Right cardiac atrium (tissue), 5 donors: ENCODE measurements around the gene CHD1L. TPM values are rescaled to one million over a fixed set of nuclear protein-coding genes. Genes with fewer than 3 reads are reported as not detected.

Experiments used
- ATAC-seq, 2 donors: fragments of 200-7000 bp; cut with Tn5 transposase; one replicate each; pipeline versions ENCODE4 v1.8.0 to v1.9.1; 2020; ENCODE audit warnings: moderate library complexity in 2 of 2, mild to moderate bottlenecking in 1 of 2
- DNase-seq, 3 donors: peaks; one replicate each; pipeline ENCODE4 v3.0.0-alpha.2; 2020
- H3K27ac ChIP-seq: one replicate; pipeline ENCODE4 v1.5.1; 2013; ENCODE audit warnings: mild to moderate bottlenecking, low read length, control low read depth, moderate library complexity
- H3K27me3 ChIP-seq: one replicate; pipeline ENCODE4 v1.6.1; 2013; ENCODE audit not compliant: control insufficient read depth, insufficient read depth
- H3K4me1 ChIP-seq: one replicate; pipeline ENCODE4 v1.6.1; 2013; ENCODE audit warnings: low read length; ENCODE audit not compliant: control insufficient read depth, insufficient read depth
- H3K4me3 ChIP-seq: one replicate; pipeline ENCODE4 v1.5.1; 2013; ENCODE audit warnings: low read length, control low read depth
- H3K9me3 ChIP-seq: one replicate; pipeline ENCODE4 v1.6.1; 2013; ENCODE audit warnings: low read length; ENCODE audit not compliant: control insufficient read depth
- WGBS: extraction: QIAGEN DNeasy Blood & Tissue Kit; methylation state at CpG from one replicate; pipeline ENCODE4 v1.1.7; 2013; 5-methylcytosine and 5-hydroxymethylcytosine counted together
- intact Hi-C, 4 donors: fragments of 100-400 bp; cut with DNase I; formaldehyde crosslinking; loops; one replicate each; pipeline versions ENCODE4 v1.11.0 to v1.14.0; 2022 to 2023
- polyA plus RNA-seq: library from polyadenylated mRNA; stranded (reverse); fragments of 200-250 nt; gene quantifications from one replicate; pipeline ENCODE4 v1.2.3, GENCODE V29; 2013
- total RNA-seq, 4 donors: library from RNA; stranded (reverse); fragmentation: NEBNext Ultra II Directional; extraction: Animal tissue kit (Norgen Biotek cat#: 25700); gene quantifications; one replicate each; pipeline ENCODE4 v1.2.1, GENCODE V29; 2021
- donor health status: healthy with polysubstance abuse.
- donor health status: DM: no; HTN: yes; CAD: no.
- donor health status: DM: no; HTN: no; CAD: no.
- donor health status: DM: no; HTN: yes; CAD: no; lungs with severe emphysema.
- donor health status: DM: yes; HTN: yes; CAD: no.

Gene CHD1L
- total and polyA plus RNA-seq, 5 donors, result 6.2 to 11.0 (median 10.6) TPM

DNA sequence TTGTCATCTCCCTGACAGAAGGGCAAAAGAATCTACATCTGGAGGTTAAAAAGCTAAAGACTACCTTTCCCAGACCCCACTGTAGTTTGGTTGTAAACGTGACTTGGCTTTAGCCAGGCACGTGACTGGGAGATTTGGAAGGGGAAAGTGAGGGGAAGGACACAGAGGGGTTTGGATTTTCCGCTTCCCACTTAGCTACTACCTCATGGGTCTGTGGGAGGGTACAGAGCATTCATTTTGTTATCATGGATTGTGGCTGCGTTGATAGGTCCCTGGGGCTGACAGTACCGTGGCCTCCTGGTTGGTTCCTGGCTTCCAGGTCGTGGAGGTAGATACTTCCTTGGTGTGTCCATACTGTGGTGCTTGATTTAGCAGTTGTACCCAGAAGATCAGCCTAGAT lies 2.6 kb downstream of the CHD1L start:
- WGBS, result 93% methylated on average over 6 of the region's 6 CpGs
- Histone ChIP-seq H3K9me3 (no peaks in the 10 kb centered on the region), H3K4me3 (no peak overlapping the region), H3K27ac (no peak overlapping the region), H3K27me3 (no peaks in the 10 kb centered on the region), H3K4me1 (peaks cover 2% of the 10 kb centered on the region)
- intact Hi-C loops, result no loop called here
- ATAC-seq (no peak), DNase-seq (no peak)

DNA sequence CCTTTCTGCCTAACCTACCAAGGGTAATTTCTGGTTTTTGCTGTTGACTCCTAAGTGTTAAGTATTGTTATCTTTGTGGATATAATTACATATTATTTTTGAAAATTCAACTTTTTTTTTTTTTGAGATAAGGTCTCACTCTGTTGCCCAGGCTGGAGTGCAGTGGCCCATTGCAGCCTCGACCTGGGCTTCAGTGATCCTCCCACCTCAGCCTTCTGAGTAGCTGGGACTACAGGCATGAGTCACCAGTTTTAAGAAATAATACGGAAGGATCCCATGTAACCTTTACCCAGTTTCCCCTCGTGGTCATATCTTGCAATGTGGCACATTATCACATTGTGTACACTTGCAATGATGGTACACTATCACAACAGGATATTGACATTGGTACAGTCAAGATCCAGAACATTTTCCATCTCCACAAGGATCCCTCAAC lies 3.1 kb downstream of the CHD1L start:
- Histone ChIP-seq H3K27ac (no peak overlapping the region), H3K4me3 (no peak overlapping the region), H3K9me3 (no peaks in the 10 kb centered on the region), H3K27me3 (no peaks in the 10 kb centered on the region), H3K4me1 (peaks cover 2% of the 10 kb centered on the region)
- intact Hi-C loops, result no loop called here
- DNase-seq, result no peak
- 78% methylated on average over 3 of the region's 3 CpGs for WGBS
- ATAC-seq, result no peak

DNA sequence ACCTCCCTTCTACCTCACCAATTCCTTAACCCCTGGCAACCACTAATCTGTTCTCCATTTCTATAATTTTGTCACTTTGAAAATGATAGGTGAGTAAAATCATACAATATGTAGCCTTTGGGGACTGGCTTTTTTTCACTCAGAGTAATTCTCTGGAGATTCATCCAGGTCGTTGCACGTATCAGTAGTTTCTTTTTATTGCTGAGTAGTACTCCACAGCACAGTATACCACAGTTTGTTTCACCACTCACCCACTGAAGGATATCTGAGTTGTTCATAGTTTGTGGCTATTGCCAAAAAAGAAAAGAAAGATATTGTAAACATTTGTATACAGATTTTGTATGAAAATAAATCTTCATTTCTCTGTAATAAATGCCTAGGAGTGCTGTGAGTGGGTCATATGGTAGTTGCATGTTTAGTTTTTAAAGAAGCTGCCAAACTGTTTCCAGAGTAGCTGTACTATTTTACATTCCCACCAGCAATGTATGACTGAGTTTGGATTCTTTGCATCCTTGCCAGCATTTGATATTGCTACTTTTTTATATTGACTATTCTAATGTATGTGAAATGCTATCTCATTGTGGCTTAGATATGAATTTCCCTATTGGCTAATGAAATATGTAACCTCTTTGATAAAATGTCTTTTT lies 3.7 kb downstream of the CHD1L start:
- ATAC-seq (no peak), DNase-seq (no peak)
- Histone ChIP-seq H3K4me3 (no peak overlapping the region), H3K27ac (no peak overlapping the region), H3K27me3 (no peaks in the 10 kb centered on the region), H3K9me3 (no peaks in the 10 kb centered on the region), H3K4me1 (peaks cover 2% of the 10 kb centered on the region)
- intact Hi-C loops, result no loop called here
- WGBS, result 94% methylated on average over 2 of the region's 2 CpGs

- Histone ChIP-seq H3K4me1 (peaks cover 2% of the 10 kb centered on the region), H3K9me3 (no peaks in the 10 kb centered on the region), H3K27ac (no peak overlapping the region), H3K27me3 (no peaks in the 10 kb centered on the region), H3K4me3 (no peak overlapping the region)
- intact Hi-C loops, result no loop called here
- ATAC-seq (no peak), DNase-seq (no peak)
- 72% methylated on average over 2 of the region's 2 CpGs for WGBS
Measured at GRCh38 chr1:147246910-147247655, 4.6 kb downstream of the CHD1L start.

DNA sequence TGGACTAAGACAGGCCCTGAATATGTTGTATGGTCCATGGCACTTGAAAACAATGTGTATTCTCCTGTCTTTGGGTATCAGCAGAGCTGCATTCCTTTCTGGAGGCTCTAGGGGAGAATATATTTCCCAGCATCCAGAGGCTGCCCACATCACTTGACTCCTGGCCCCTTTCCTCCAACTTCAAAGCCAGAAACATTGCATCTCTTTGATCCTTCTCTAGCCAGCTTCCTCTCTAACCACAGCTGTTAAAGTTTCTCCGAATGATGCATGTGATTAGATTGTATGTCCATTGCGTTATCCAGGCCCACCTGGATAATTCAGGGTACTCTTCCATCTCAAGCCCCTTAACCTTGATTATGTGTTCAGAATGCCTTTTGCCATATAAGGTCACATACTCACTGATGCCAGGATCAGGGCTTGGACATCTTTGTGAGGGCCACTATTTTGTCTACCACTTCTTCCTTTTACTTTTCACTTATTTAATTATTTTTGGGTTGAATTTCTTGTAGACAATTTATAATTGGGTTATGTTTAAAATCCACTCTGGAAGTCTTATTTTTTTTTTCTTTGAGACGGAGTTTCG lies 5.3 kb downstream of the CHD1L start:
- H3K4me1 ChIP-seq, result peaks cover 2% of the 10 kb centered on the region
- H3K27me3 ChIP-seq, result no peaks in the 10 kb centered on the region
- no peak overlapping the region for H3K4me3 ChIP-seq
- intact Hi-C loops, result no loop called here
- WGBS, result 91% methylated on average over 4 of the region's 4 CpGs
- H3K27ac ChIP-seq, result no peak overlapping the region
- ATAC-seq (no peak), DNase-seq (no peak)
- no peaks in the 10 kb centered on the region for H3K9me3 ChIP-seq

DNA sequence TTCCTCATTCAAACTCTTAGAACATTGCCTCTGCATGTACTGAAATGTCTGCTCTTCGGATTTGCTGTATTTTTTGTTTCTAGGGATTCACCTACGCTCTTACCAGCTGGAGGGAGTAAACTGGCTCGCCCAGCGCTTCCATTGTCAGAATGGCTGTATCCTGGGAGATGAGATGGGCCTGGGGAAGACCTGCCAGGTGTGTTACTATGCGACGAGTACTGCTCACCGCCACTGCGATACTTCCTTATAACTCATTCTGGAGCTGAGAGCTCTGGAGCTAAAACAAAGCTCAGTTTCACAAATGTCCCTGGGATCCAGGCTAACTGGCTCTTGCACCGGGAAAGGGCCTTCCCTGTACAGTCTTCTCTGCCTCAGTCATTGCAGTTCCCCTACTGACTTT lies 10.1 kb downstream of the CHD1L start:
- Histone ChIP-seq H3K4me3 (no peak overlapping the region), H3K4me1 (no peaks in the 10 kb centered on the region), H3K9me3 (no peaks in the 10 kb centered on the region), H3K27ac (no peak overlapping the region), H3K27me3 (no peaks in the 10 kb centered on the region)
- WGBS, result 97% methylated on average over 9 of the region's 9 CpGs
- intact Hi-C loops, result no loop called here
- DNase-seq (no peak), ATAC-seq (no peak)

- Histone ChIP-seq H3K9me3 (no peaks in the 10 kb centered on the region), H3K27me3 (no peaks in the 10 kb centered on the region), H3K4me3 (no peak overlapping the region), H3K27ac (no peak overlapping the region), H3K4me1 (no peaks in the 10 kb centered on the region)
- DNase-seq, result no peak
- intact Hi-C loops, result no loop called here
- ATAC-seq, result no peak
- WGBS, result 96% methylated on average over 4 of the region's 4 CpGs
Measured at GRCh38 chr1:147260956-147261355, 18.5 kb downstream of the CHD1L start.

DNA sequence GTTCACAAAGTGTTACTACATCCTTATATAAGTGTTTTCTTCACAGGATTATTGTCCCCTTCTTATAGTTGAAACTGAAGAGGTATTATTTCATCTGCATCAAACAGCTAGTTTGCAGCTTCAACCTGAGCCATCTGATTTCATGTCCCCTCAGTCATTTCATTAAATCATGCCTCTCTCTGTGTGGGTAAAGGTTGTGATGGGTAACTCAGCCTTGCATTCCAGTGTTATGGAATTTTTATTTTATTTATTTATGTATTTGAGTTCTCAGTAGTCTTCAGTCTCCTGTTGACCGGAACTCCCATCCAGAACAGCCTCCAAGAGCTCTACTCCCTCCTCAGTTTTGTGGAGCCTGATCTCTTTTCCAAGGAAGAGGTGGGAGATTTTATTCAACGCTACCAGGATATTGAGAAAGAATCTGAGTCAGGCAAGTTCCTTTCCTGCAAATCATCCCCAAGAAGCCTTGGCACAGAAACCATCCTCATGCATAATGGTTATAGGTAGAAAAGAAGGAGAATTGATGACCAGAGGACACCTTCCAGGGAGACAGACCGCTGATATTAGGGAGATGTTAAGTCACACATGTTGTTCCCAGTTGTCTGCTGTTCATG lies 21.8 kb downstream of the CHD1L start:
- no peak overlapping the region for H3K4me3 ChIP-seq
- no peak overlapping the region for H3K27ac ChIP-seq
- WGBS, result 82% methylated on average over 3 of the region's 3 CpGs
- H3K9me3 ChIP-seq, result no peaks in the 10 kb centered on the region
- H3K27me3 ChIP-seq, result no peaks in the 10 kb centered on the region
- intact Hi-C loops, result no loop called here
- H3K4me1 ChIP-seq, result no peaks in the 10 kb centered on the region
- ATAC-seq, result no peak
- DNase-seq, result no peak

GRCh38 chr1:147266381-147266780 lies 23.9 kb downstream of the CHD1L start:
- H3K27ac ChIP-seq, result no peak overlapping the region
- H3K9me3 ChIP-seq, result no peaks in the 10 kb centered on the region
- 89% methylated on average over 5 of the region's 5 CpGs for WGBS
- DNase-seq (no peak), ATAC-seq (no peak)
- intact Hi-C loops, result loop anchor here in 1 of 4 donors (5.0 kb wide), 1 partner anchor 51 kb away; no protein-coding TSS in a partner anchor
- no peaks in the 10 kb centered on the region for H3K27me3 ChIP-seq
- no peaks in the 10 kb centered on the region for H3K4me1 ChIP-seq
- H3K4me3 ChIP-seq, result no peak overlapping the region

DNA sequence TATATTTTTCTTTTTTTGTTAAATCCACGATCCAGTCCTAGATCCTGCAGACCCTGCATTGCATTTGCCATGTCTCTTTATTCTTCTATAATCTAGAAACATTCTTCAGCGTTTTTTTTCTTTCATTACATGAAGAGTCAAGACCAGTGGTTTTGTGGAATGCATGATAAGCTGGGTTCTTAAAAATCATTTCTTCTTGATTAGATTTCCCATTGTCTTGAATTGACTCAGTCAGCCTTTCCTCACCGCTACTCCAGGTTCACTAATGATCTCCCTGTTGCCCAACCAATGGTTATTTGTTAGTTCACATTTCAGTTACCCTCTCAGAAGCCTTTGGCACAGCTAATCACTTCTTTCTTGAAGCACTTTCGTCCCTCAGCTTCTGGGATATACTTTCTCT lies 25.2 kb downstream of the CHD1L start:
- intact Hi-C loops, result loop anchor here in 1 of 4 donors (5.0 kb wide), 1 partner anchor 50 kb away; no protein-coding TSS in a partner anchor

DNA sequence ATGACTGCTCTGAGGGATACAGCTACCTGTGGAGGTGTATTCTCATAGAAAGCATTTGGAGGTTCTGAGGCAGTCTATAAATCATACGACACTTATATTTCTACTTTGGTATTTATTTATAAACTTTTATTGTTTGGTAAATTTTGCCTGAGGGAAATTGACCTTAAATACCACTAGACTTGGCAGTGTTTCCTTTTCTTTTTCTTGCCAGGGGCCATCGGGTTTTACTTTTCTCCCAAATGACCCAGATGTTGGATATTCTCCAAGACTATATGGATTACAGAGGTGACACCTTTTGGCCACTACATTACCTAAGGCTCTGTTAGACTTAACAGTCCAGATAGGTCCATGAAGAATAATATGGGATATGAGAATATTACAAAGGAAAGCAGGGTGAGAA lies 28.2 kb downstream of the CHD1L start:
- ATAC-seq, result no peak
- Histone ChIP-seq H3K9me3 (no peaks in the 10 kb centered on the region), H3K27ac (no peak overlapping the region), H3K27me3 (no peaks in the 10 kb centered on the region), H3K4me1 (no peaks in the 10 kb centered on the region), H3K4me3 (no peak overlapping the region)
- intact Hi-C loops, result loop anchor here in 1 of 4 donors (10.0 kb wide), 2 partner anchors 124 to 624 kb away; no protein-coding TSS in a partner anchor
- no peak for DNase-seq
- 49% methylated on average over 2 of the region's 2 CpGs for WGBS

More for the DNA sequence above, 25.2 kb downstream of the CHD1L start:
- ATAC-seq (no peak), DNase-seq (no peak)
- Histone ChIP-seq H3K27ac (no peak overlapping the region), H3K27me3 (no peaks in the 10 kb centered on the region), H3K4me3 (no peak overlapping the region), H3K4me1 (no peaks in the 10 kb centered on the region), H3K9me3 (no peaks in the 10 kb centered on the region)
- 92% methylated on average over 4 of the region's 4 CpGs for WGBS
